Omental fat pad (tissue), 4 donors: ENCODE data around the gene DUOX1. TPM values are rescaled to one million over a fixed set of nuclear protein-coding genes. Genes with fewer than 3 reads are reported as not detected.

ENCODE experiments used
- ATAC-seq: fragments of 150-250 bp; one replicate; pipeline ENCODE4 v1.9.1; 2016; ENCODE audit warnings: mild to moderate bottlenecking, moderate library complexity; ENCODE audit not compliant: low FRiP score
- DNase-seq: peaks from one replicate; pipeline ENCODE4 v3.0.0-alpha.2; 2019; ENCODE audit warnings: low spot score
- CTCF ChIP-seq, 3 donors: fragments of 450-650 bp; IDR thresholded peaks; one replicate each; pipeline ENCODE4 v1.5.1; 2016 to 2017; ENCODE audit warnings: antibody characterized with exemption in 3 of 3, mild to moderate bottlenecking in 3 of 3, moderate library complexity in 2 of 3
- total RNA-seq, 4 donors: library from RNA; depleted of rRNA; stranded (reverse); fragments of >200 nt; gene quantifications; one replicate each; pipeline ENCODE4 v1.1.0, GENCODE V29; 2016

The DUOX1 gene
- total RNA-seq, 4 donors from 2014 or later = 1.4 to 6.9 (median 2.0) TPM

GRCh38 chr15:45117308-45118130 lies 12.3 kb upstream of the DUOX1 start:
- ATAC-seq = peak; percentile 10
- no peak for DNase-seq
- no peak for TF ChIP-seq CTCF (IDR thresholded peaks at IDR 0.05)

GRCh38 chr15:45118131-45118588 lies 11.6 kb upstream of the DUOX1 start:
- DNase-seq (peak; percentile 63), ATAC-seq (peak; percentile 94)
- TF ChIP-seq CTCF (IDR thresholded peaks at IDR 0.05) = peak in 2 of 3 donors; percentile 7 to 75

GRCh38 chr15:45118996-45119395 lies 10.8 kb upstream of the DUOX1 start:
- DNase-seq = no peak
- ATAC-seq = no peak
- TF ChIP-seq CTCF (IDR thresholded peaks at IDR 0.05) = no peak

- ATAC-seq = no peak
- no peak for DNase-seq
- no peak for TF ChIP-seq CTCF (IDR thresholded peaks at IDR 0.05)
Observed at GRCh38 chr15:45120081-45120972, 9.5 kb upstream of the DUOX1 start.

- DNase-seq (no peak), ATAC-seq (no peak)
- no peak for TF ChIP-seq CTCF (IDR thresholded peaks at IDR 0.05)
Observed at GRCh38 chr15:45121020-45121419, 8.8 kb upstream of the DUOX1 start.

- no peak for TF ChIP-seq CTCF (IDR thresholded peaks at IDR 0.05)
- DNase-seq (no peak), ATAC-seq (no peak)
Observed at GRCh38 chr15:45121706-45122417, 7.9 kb upstream of the DUOX1 start.
